ENCODE measurements around the gene MCF2L. TPM values are rescaled to one million over a fixed set of nuclear protein-coding genes. Genes with fewer than 3 reads are reported as not detected.
A peak's percentile ranks its signal among the peaks of the same experiment; 100 is the strongest.

Gene MCF2L
- polyA plus RNA-seq, 1 donor from 2014 or later: 88.0 TPM

DNA sequence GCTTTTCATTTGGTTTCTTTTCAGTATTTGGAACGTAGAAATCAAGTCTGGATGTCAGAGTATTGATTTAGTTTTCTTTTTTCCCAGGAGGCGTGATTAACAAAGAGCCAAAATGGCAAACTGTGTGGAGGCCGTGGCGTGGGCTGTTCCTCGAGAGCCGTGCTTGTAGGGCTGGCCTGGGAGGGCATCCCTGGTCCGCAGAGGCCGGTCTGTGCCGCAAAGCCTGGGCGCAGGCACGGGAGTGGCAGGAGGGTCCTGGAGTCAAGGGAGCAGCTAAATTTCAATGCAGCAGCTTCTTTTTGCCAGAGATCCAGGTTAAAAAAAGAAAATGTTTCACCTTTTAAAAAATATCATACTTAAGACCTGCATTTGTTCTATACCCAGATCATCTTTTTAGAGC lies 13.1 kb upstream of the MCF2L start:
- Histone ChIP-seq H2AFZ (ENCODE audit: low read depth, low read length) (no peak overlapping the region), H4K20me1 (ENCODE audit: insufficient read depth) (no peaks in the 10 kb centered on the region), H3K4me2 (ENCODE audit: low read length) (no peak overlapping the region), H3K4me3 (ENCODE audit: low read length) (no peak overlapping the region), H3F3A (ENCODE audit: insufficient read depth, low read length, poor library complexity, severe bottlenecking) (no peaks in the 10 kb centered on the region), H3K9me2 (ENCODE audit: insufficient read depth, low read length) (no peaks in the 10 kb centered on the region), H3K27ac (ENCODE audit: low read length) (peak overlapping the region; percentile 72), H3K36me3 (ENCODE audit: insufficient read depth, low read length) (no peaks in the 10 kb centered on the region), H3K27me3 (ENCODE audit: insufficient read depth, low read depth, low read length) (no peaks in the 10 kb centered on the region), H3K9me3 (ENCODE audit: low read length) (no peaks in the 10 kb centered on the region), H3K9ac (ENCODE audit: low read length) (peak overlapping the region; percentile 50), H3K79me2 (replicated peaks; ENCODE audit: insufficient read depth, low read length) (no peaks in the 10 kb centered on the region)
- TF ChIP-seq, protein P1, sequence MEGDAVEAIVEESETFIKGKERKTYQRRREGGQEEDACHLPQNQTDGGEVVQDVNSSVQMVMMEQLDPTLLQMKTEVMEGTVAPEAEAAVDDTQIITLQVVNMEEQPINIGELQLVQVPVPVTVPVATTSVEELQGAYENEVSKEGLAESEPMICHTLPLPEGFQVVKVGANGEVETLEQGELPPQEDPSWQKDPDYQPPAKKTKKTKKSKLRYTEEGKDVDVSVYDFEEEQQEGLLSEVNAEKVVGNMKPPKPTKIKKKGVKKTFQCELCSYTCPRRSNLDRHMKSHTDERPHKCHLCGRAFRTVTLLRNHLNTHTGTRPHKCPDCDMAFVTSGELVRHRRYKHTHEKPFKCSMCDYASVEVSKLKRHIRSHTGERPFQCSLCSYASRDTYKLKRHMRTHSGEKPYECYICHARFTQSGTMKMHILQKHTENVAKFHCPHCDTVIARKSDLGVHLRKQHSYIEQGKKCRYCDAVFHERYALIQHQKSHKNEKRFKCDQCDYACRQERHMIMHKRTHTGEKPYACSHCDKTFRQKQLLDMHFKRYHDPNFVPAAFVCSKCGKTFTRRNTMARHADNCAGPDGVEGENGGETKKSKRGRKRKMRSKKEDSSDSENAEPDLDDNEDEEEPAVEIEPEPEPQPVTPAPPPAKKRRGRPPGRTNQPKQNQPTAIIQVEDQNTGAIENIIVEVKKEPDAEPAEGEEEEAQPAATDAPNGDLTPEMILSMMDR (IDR thresholded peaks at IDR 0.05; ENCODE audit: poor library complexity, severe bottlenecking): no peak

DNA sequence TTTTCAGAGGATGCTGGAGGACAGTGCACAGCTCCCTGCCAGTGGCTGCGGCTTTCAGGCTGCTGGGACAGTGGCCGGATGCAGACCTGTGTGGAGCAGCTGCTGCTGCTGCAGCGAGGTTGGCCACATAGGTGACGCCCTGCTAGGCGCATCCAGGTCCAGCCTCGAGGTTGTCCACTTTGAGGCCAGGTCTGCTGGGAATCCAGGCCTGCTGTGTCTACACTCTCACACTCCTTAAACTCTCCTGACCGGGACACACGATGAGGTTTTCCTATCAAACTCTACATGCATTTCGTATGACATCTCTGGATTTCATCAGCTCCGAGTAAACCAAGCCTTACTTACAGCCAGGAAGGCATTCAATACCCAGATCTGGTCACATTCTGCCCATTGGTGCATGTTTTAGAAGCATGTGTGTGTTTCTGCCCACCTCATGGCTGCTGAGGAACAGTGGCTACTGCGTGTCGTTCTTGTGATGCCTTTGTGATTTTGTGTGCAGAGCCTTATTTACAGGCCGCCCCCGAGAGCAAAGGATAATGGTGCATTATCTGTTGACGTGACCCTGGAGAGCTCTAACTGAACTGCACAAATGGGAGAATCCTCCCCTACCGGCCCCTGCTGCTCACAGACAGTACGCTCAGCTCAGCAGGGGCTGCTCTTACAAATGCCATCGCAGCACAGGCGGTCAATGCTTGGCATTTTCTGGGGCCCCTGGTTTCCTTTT lies 12.3 kb upstream of the MCF2L start:
- Histone ChIP-seq H3K79me2 (replicated peaks; ENCODE audit: insufficient read depth, low read length) (no peaks in the 10 kb centered on the region), H3K9me3 (ENCODE audit: low read length) (no peaks in the 10 kb centered on the region), H2AFZ (ENCODE audit: low read depth, low read length) (no peak overlapping the region), H3K27me3 (ENCODE audit: insufficient read depth, low read depth, low read length) (no peaks in the 10 kb centered on the region), H3K4me3 (ENCODE audit: low read length) (peak overlapping the region; percentile 31), H3K36me3 (ENCODE audit: insufficient read depth, low read length) (no peaks in the 10 kb centered on the region), H3K9me2 (ENCODE audit: insufficient read depth, low read length) (no peaks in the 10 kb centered on the region), H3K27ac (ENCODE audit: low read length) (peak overlapping the region; percentile 72), H3K4me2 (ENCODE audit: low read length) (no peak overlapping the region), H4K20me1 (ENCODE audit: insufficient read depth) (no peaks in the 10 kb centered on the region), H3F3A (ENCODE audit: insufficient read depth, low read length, poor library complexity, severe bottlenecking) (no peaks in the 10 kb centered on the region), H3K9ac (ENCODE audit: low read length) (peak overlapping the region; percentile 50)
- TF ChIP-seq, protein P1 (IDR thresholded peaks at IDR 0.05; ENCODE audit: poor library complexity, severe bottlenecking): peak; percentile 41
- TF ChIP-seq RAD21 (conservative IDR thresholded peaks at IDR 0.05): no peak
- peak; percentile 57 for TF ChIP-seq MXI1 (conservative IDR thresholded peaks at IDR 0.05; ENCODE audit: poor library complexity, severe bottlenecking)
- TF ChIP-seq SMC3 (conservative IDR thresholded peaks at IDR 0.05; ENCODE audit: poor library complexity): no peak
- peak; percentile 44 for TF ChIP-seq POLR2AphosphoS5 (IDR thresholded peaks at IDR 0.05)
- TF ChIP-seq EZH2 (IDR thresholded peaks at IDR 0.05; ENCODE audit: borderline replicate concordance, insufficient read depth, low read length, poor library complexity, severe bottlenecking): no peak
- TF ChIP-seq EP300 (conservative IDR thresholded peaks at IDR 0.05; ENCODE audit: poor library complexity, severe bottlenecking): peak; percentile 25
- TF ChIP-seq, protein P2, sequence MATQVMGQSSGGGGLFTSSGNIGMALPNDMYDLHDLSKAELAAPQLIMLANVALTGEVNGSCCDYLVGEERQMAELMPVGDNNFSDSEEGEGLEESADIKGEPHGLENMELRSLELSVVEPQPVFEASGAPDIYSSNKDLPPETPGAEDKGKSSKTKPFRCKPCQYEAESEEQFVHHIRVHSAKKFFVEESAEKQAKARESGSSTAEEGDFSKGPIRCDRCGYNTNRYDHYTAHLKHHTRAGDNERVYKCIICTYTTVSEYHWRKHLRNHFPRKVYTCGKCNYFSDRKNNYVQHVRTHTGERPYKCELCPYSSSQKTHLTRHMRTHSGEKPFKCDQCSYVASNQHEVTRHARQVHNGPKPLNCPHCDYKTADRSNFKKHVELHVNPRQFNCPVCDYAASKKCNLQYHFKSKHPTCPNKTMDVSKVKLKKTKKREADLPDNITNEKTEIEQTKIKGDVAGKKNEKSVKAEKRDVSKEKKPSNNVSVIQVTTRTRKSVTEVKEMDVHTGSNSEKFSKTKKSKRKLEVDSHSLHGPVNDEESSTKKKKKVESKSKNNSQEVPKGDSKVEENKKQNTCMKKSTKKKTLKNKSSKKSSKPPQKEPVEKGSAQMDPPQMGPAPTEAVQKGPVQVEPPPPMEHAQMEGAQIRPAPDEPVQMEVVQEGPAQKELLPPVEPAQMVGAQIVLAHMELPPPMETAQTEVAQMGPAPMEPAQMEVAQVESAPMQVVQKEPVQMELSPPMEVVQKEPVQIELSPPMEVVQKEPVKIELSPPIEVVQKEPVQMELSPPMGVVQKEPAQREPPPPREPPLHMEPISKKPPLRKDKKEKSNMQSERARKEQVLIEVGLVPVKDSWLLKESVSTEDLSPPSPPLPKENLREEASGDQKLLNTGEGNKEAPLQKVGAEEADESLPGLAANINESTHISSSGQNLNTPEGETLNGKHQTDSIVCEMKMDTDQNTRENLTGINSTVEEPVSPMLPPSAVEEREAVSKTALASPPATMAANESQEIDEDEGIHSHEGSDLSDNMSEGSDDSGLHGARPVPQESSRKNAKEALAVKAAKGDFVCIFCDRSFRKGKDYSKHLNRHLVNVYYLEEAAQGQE (IDR thresholded peaks at IDR 0.05; ENCODE audit: borderline replicate concordance): peak; percentile 45
- no peak for TF ChIP-seq TAF1 (IDR thresholded peaks at IDR 0.05; ENCODE audit: low read depth)

Data from neural cell (in vitro differentiated cells).